Lung (tissue), 12 donors: ENCODE data around the gene KRTAP10-5. TPM values are rescaled to one million over a fixed set of nuclear protein-coding genes. Genes with fewer than 3 reads are reported as not detected.

Source experiments
- ATAC-seq: fragments of 200-7000 bp; cut with Tn5 transposase; one replicate; pipeline ENCODE4 v1.9.1; 2020; ENCODE audit warnings: moderate number of reproducible peaks; ENCODE audit not compliant: insufficient read depth, low FRiP score
- DNase-seq, 3 donors: peaks; one replicate each; pipeline ENCODE4 v3.0.0-alpha.2; 2013 to 2017
- H3K27ac ChIP-seq, 2 donors: one replicate each; pipeline ENCODE4 v1.5.1; 2013; ENCODE audit warnings: mild to moderate bottlenecking in 2 of 2, moderate library complexity in 2 of 2, control low read depth in 1 of 2, inconsistent platforms in 1 of 2, low read depth in 1 of 2, low read length in 1 of 2
- H3K27me3 ChIP-seq, 3 donors: one replicate each; pipeline ENCODE4 v1.5.1; 2013; ENCODE audit warnings: low read length in 2 of 3; ENCODE audit not compliant: control insufficient read depth in 3 of 3, insufficient read depth in 3 of 3
- H3K36me3 ChIP-seq, 4 donors: one replicate each; pipeline ENCODE4 v1.5.1; 2013; ENCODE audit warnings: low read length in 4 of 4, mild to moderate bottlenecking in 1 of 4, moderate library complexity in 1 of 4; ENCODE audit not compliant: control insufficient read depth in 4 of 4, insufficient read depth in 4 of 4
- H3K4me1 ChIP-seq, 5 donors: one replicate each; pipeline ENCODE4 v1.5.1; 2013; ENCODE audit warnings: low read length in 5 of 5, mild to moderate bottlenecking in 2 of 5, moderate library complexity in 1 of 5; ENCODE audit not compliant: control insufficient read depth in 5 of 5, insufficient read depth in 5 of 5
- H3K4me3 ChIP-seq: one replicate; pipeline ENCODE4 v1.5.1; 2013; ENCODE audit warnings: mild to moderate bottlenecking, control low read depth, moderate library complexity
- H3K9ac ChIP-seq, 2 donors: one replicate each; pipeline ENCODE4 v1.5.1; 2013; ENCODE audit warnings: low read length in 2 of 2, control low read depth in 1 of 2; ENCODE audit not compliant: insufficient read depth in 1 of 2
- H3K9me3 ChIP-seq, 4 donors: one replicate each; pipeline ENCODE4 v1.5.1; 2013; ENCODE audit warnings: low read length in 3 of 4, mild to moderate bottlenecking in 1 of 4, moderate library complexity in 1 of 4; ENCODE audit not compliant: control insufficient read depth in 4 of 4, insufficient read depth in 3 of 4
- CTCF ChIP-seq: IDR thresholded peaks from 2 replicates; pipeline ENCODE4 v1.5.1; 2012; ENCODE audit warnings: mild to moderate bottlenecking; ENCODE audit errors: control extremely low read depth, extremely low read depth
- WGBS, 2 donors: extraction: QIAGEN DNeasy Blood & Tissue Kit; methylation state at CpG; one replicate each; pipeline ENCODE4 v1.1.7; 2013; 5-methylcytosine and 5-hydroxymethylcytosine counted together
- polyA plus RNA-seq, 2 donors: library from polyadenylated mRNA; stranded (reverse); fragments of 200-250 nt; gene quantifications; one replicate each; pipeline ENCODE4 v1.2.1, GENCODE V29; 2013
- total RNA-seq, 2 donors: library from RNA; depleted of rRNA in 1 of 2; stranded (reverse); fragments of >200 nt in 1 of 2; gene quantifications; one replicate each; pipeline ENCODE4 v1.2.1, GENCODE V29; 2014 to 2021
- donor health status: control.
- donor health status: control.
- donor health status: Bipolar disorder and iron deficiency.
- donor health status: healthy.
- donor health status: DM: yes; HTN: yes; CAD: no.

KRTAP10-5 gene
- total and polyA plus RNA-seq, 4 donors: not detected

DNA sequence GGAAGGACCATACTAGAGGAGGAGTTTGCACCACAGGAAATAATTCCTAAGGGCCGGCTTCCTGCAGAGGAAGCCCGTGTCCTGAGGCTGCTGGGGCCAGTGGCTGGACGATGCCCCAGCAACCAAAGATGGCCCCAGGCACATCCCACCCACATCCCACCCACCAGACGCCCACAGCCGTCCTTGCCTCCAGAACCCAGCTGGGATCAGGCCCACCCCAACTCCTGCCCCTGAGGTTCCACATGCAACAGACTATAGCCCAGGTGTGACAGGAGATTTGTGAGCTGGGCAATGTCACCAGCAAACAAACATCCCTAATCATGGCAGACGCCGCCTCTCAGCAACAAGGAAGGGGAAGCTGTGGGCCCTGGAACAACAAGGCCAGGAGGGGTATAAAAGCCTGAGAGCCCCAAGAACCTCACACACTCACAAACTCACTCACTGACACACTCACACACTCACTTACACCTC lies 46.3 kb upstream of the KRTAP10-5 start, which contains the start of gene KRTAP10-9:
Gene KRTAP10-9 (plus strand): TSS at position 421 of the 471 bp plus-strand sequence. CDS start 79 bp downstream, outside the sequence.
- no peak for DNase-seq
- H3K9ac ChIP-seq: no peak within 1 kb of the TSS
- no peak for TF ChIP-seq CTCF
- ATAC-seq: no peak
- H3K9me3 ChIP-seq: peaks cover 0 to 14% (median 12%) of the 10 kb centered on the region in 4 donors
- no peak within 1 kb of the TSS for H3K4me3 ChIP-seq
- 52 to 55% methylated on average over 7 of the region's 7 CpGs for WGBS, 2 donors
- no peaks in the 10 kb centered on the region for H3K36me3 ChIP-seq
- no peaks in the 10 kb centered on the region for H3K27me3 ChIP-seq
- peaks cover 0 to 2% (median 0%) of the 10 kb centered on the region in 5 donors for H3K4me1 ChIP-seq
- no peak within 1 kb of the TSS for H3K27ac ChIP-seq

DNA sequence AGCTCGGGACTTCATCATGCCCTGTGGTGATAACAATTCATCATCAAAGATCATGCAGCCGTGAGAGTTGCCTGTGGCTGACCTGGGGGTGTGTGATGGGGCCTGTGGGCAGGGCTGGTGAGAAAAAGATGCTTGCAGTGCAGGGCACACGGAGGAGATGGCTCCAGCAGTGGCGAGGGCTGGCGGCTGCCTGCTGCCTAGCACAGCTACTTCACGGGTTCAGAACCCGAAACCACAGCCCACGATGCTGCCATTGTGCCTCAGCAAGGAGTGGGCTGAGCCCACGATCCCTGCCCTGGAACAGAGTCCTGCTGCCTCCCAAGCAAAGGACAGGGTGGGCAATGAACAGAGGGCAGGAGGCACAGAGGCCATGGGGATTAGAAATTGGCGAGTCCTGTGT lies 45.9 kb upstream of the KRTAP10-5 start:
- Histone ChIP-seq H3K4me1 (peaks cover 0 to 2% (median 0%) of the 10 kb centered on the region in 5 donors), H3K36me3 (no peaks in the 10 kb centered on the region), H3K9ac (no peak overlapping the region), H3K27me3 (no peaks in the 10 kb centered on the region), H3K27ac (no peak overlapping the region), H3K4me3 (no peak overlapping the region), H3K9me3 (peaks cover 0 to 15% (median 11%) of the 10 kb centered on the region in 4 donors)
- no peak for ATAC-seq
- DNase-seq: no peak
- no peak for TF ChIP-seq CTCF
- 78 to 81% methylated on average over 10 of the region's 10 CpGs for WGBS, 2 donors

DNA sequence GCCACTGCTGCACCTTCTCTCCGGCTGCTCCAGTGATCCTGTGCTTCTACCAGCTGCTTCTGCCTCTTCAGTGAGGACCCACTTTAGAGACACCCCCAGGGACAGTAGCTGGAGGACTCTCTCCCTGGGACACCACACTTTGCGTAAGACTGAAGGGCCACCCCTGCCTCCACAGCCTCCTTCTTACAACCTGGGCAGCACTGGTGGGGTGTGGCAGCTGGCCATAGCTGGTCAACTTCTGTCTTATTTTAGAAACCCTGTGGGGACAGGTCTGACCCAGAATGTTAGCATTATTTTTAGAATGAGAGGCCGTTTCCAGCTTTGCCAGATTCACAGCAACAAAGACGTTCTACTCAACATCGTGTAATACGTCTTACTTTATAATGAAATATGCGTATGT lies 45.4 kb upstream of the KRTAP10-5 start:
- no peak for TF ChIP-seq CTCF
- 92% methylated on average over 7 of the region's 7 CpGs for WGBS, 2 donors
- no peak for ATAC-seq
- Histone ChIP-seq H3K36me3 (no peaks in the 10 kb centered on the region), H3K4me3 (no peak overlapping the region), H3K4me1 (peaks cover 0 to 2% (median 0%) of the 10 kb centered on the region in 5 donors), H3K9me3 (peaks cover 0 to 15% (median 9%) of the 10 kb centered on the region in 4 donors), H3K27me3 (no peaks in the 10 kb centered on the region), H3K27ac (no peak overlapping the region), H3K9ac (no peak overlapping the region)
- DNase-seq: no peak

GRCh38 chr21:44623575-44623974 lies 43.2 kb upstream of the KRTAP10-5 start:
- Histone ChIP-seq H3K9me3 (peaks cover 0 to 13% (median 7%) of the 10 kb centered on the region in 4 donors), H3K27me3 (no peaks in the 10 kb centered on the region), H3K4me1 (peaks cover 0 to under 1% (median 0%) of the 10 kb centered on the region in 5 donors), H3K36me3 (no peaks in the 10 kb centered on the region), H3K9ac (no peak overlapping the region), H3K4me3 (no peak overlapping the region), H3K27ac (no peak overlapping the region)
- ATAC-seq: no peak
- no peak for DNase-seq
- no peak for TF ChIP-seq CTCF
